Natural killer cell (primary cell): ENCODE data around the gene FAM76B. TPM values are rescaled to one million over a fixed set of nuclear protein-coding genes. Genes with fewer than 3 reads are reported as not detected.

Source experiments
- ATAC-seq, 3 donors: fragments of 150-1000 bp in 2 of 3; fragments of 200-7000 bp in 1 of 3; cut with Tn5 transposase; 1 replicate in 1 of 3; 2 replicates in 2 of 3; pipeline ENCODE4 v1.10.0; 2021; ENCODE audit warnings: mild to moderate bottlenecking in 2 of 3, moderate library complexity in 2 of 3
- DNase-seq, 2 donors: peaks; one replicate each; pipeline versions ENCODE4 v3.0.0 to v3.0.0-alpha.2; 2013 to 2021; ENCODE audit warnings: mixed read lengths in 1 of 2
- H3K27ac ChIP-seq: one replicate; pipeline ENCODE4 v1.5.1; 2013; ENCODE audit warnings: mild to moderate bottlenecking, low read length
- H3K27me3 ChIP-seq: one replicate; pipeline ENCODE4 v1.6.1; 2013; ENCODE audit warnings: low read length; ENCODE audit not compliant: control insufficient read depth, insufficient read depth
- H3K36me3 ChIP-seq: one replicate; pipeline ENCODE4 v1.6.1; 2013; ENCODE audit warnings: low read length; ENCODE audit not compliant: control insufficient read depth, insufficient read depth
- H3K4me1 ChIP-seq: one replicate; pipeline ENCODE4 v1.6.1; 2013; ENCODE audit warnings: low read length; ENCODE audit not compliant: control insufficient read depth, insufficient read depth
- H3K4me3 ChIP-seq: one replicate; pipeline ENCODE4 v1.5.1; 2013; ENCODE audit warnings: low read length
- H3K9me3 ChIP-seq: one replicate; pipeline ENCODE4 v1.6.1; 2013; ENCODE audit warnings: low read length; ENCODE audit not compliant: control insufficient read depth, insufficient read depth
- H3K27ac Mint-ChIP-seq, 2 donors: one replicate each; pipeline ENCODE4 v1.8.0; 2022; ENCODE audit warnings: mild to moderate bottlenecking in 2 of 2, mixed read lengths in 2 of 2, moderate library complexity in 1 of 2
- H3K27me3 Mint-ChIP-seq, 2 donors: one replicate each; pipeline ENCODE4 v1.8.0; 2022; ENCODE audit warnings: low read depth in 2 of 2, mixed read lengths in 2 of 2
- H3K36me3 Mint-ChIP-seq: one replicate; pipeline ENCODE4 v1.8.0; 2022; ENCODE audit warnings: mixed read lengths
- H3K4me1 Mint-ChIP-seq, 2 donors: one replicate each; pipeline ENCODE4 v1.8.0; 2022; ENCODE audit warnings: mixed read lengths in 2 of 2
- H3K4me3 Mint-ChIP-seq: one replicate; pipeline ENCODE4 v1.8.0; 2022; ENCODE audit warnings: mild to moderate bottlenecking, moderate library complexity, mixed read lengths
- H3K9me3 Mint-ChIP-seq, 2 donors: one replicate each; pipeline ENCODE4 v1.8.0; 2022; ENCODE audit warnings: mixed read lengths in 2 of 2
- whole genome bisulfite sequencing: methylation state at CpG from one replicate; pipeline ENCODE4 v1.1.7; 2013; ENCODE audit warnings: missing lambda C conversion rate; ENCODE audit not compliant: insufficient coverage; 5-methylcytosine and 5-hydroxymethylcytosine counted together
- intact Hi-C: fragments of 100-400 bp; cut with micrococcal nuclease; formaldehyde crosslinking; loops from one replicate; pipeline ENCODE4 v1.14.2; 2022
- total RNA-seq, 4 donors: library from RNA; stranded (reverse); fragments of 120-200 nt in 1 of 4; gene quantifications; one replicate each; pipeline versions ENCODE4 v1.2.3 to v1.2.4, GENCODE V29; 2013 to 2022
- TF ChIP-seq, protein P1 (sequence below): fragments of 200-600 bp; IDR thresholded peaks from one replicate; pipeline ENCODE4 v1.8.0; 2022; ENCODE audit warnings: antibody characterized with exemption

Gene FAM76B
- total RNA-seq, 3 donors from 2014 or later (not counting 1 experiment from before 2014, with no cell fraction given), result 71.3 to 81.0 (median 76.9) TPM

- ATAC-seq (no peak), DNase-seq (no peak)
- Mint-ChIP-seq H3K27me3 (no peaks in the 10 kb centered on the region), H3K9me3 (no peaks in the 10 kb centered on the region), H3K36me3 (no peaks in the 10 kb centered on the region), H3K4me1 (peaks cover 10 to 12% of the 10 kb centered on the region in 2 donors), H3K27ac (no peak overlapping the region), H3K4me3 (no peak overlapping the region)
- intact Hi-C loops, result no loop called here
- Histone ChIP-seq H3K27me3 (no peaks in the 10 kb centered on the region), H3K9me3 (no peaks in the 10 kb centered on the region), H3K4me3 (no peak overlapping the region), H3K27ac (no peak overlapping the region), H3K4me1 (no peaks in the 10 kb centered on the region), H3K36me3 (peaks cover 25% of the 10 kb centered on the region)
- 98% methylated on average over 10 of the region's 12 CpGs for WGBS
- TF ChIP-seq, protein P1, sequence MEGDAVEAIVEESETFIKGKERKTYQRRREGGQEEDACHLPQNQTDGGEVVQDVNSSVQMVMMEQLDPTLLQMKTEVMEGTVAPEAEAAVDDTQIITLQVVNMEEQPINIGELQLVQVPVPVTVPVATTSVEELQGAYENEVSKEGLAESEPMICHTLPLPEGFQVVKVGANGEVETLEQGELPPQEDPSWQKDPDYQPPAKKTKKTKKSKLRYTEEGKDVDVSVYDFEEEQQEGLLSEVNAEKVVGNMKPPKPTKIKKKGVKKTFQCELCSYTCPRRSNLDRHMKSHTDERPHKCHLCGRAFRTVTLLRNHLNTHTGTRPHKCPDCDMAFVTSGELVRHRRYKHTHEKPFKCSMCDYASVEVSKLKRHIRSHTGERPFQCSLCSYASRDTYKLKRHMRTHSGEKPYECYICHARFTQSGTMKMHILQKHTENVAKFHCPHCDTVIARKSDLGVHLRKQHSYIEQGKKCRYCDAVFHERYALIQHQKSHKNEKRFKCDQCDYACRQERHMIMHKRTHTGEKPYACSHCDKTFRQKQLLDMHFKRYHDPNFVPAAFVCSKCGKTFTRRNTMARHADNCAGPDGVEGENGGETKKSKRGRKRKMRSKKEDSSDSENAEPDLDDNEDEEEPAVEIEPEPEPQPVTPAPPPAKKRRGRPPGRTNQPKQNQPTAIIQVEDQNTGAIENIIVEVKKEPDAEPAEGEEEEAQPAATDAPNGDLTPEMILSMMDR, result no peak
Measured at GRCh38 chr11:95800438-95800837, 10.9 kb upstream of the FAM76B start.

GRCh38 chr11:95799546-95799945 is 10.0 kb upstream of the FAM76B start:
- H3K9me3 Mint-ChIP-seq, result no peaks in the 10 kb centered on the region
- Histone ChIP-seq H3K36me3 (peaks cover 21% of the 10 kb centered on the region), H3K27ac (no peak overlapping the region), H3K4me3 (no peak overlapping the region), H3K27me3 (no peaks in the 10 kb centered on the region), H3K9me3 (no peaks in the 10 kb centered on the region), H3K4me1 (no peaks in the 10 kb centered on the region)
- WGBS, result 82% methylated on average over 1 of the region's 1 CpG
- no peak for ATAC-seq
- intact Hi-C loops, result loop anchor here (10.0 kb wide), 1 partner anchor 1305 kb away; the partner anchor contains the start of genes ANKRD49 and MRE11
- H3K27ac Mint-ChIP-seq, result no peak overlapping the region
- no peaks in the 10 kb centered on the region for H3K36me3 Mint-ChIP-seq
- H3K27me3 Mint-ChIP-seq, result no peaks in the 10 kb centered on the region
- H3K4me1 Mint-ChIP-seq, result peaks cover 13 to 18% of the 10 kb centered on the region in 2 donors
- H3K4me3 Mint-ChIP-seq, result no peak overlapping the region
- DNase-seq, result no peak
- TF ChIP-seq, protein P1, result no peak

- intact Hi-C loops, result loop anchor here (10.0 kb wide), 1 partner anchor 1302 kb away; the partner anchor contains the start of genes ANKRD49 and MRE11
- TF ChIP-seq, protein P1, result no peak
- peaks cover 31% of the 10 kb centered on the region in 2 donors for H3K4me1 Mint-ChIP-seq
- no peaks in the 10 kb centered on the region for H3K9me3 ChIP-seq
- H3K36me3 ChIP-seq, result peaks cover 17% of the 10 kb centered on the region
- H3K4me1 ChIP-seq, result no peaks in the 10 kb centered on the region
- over 99% methylated on average over 3 of the region's 4 CpGs for WGBS
- H3K9me3 Mint-ChIP-seq, result no peaks in the 10 kb centered on the region
- DNase-seq (no peak), ATAC-seq (no peak)
- H3K27me3 ChIP-seq, result no peaks in the 10 kb centered on the region
- H3K27ac ChIP-seq, result no peak overlapping the region
- no peaks in the 10 kb centered on the region for H3K36me3 Mint-ChIP-seq
- no peaks in the 10 kb centered on the region for H3K27me3 Mint-ChIP-seq
- no peak overlapping the region for H3K4me3 Mint-ChIP-seq
- no peak overlapping the region for H3K27ac Mint-ChIP-seq
- no peak overlapping the region for H3K4me3 ChIP-seq
Measured at GRCh38 chr11:95796501-95796900, 6.9 kb upstream of the FAM76B start.
